ENCODE measurements around the gene CNTNAP5.

DNA sequence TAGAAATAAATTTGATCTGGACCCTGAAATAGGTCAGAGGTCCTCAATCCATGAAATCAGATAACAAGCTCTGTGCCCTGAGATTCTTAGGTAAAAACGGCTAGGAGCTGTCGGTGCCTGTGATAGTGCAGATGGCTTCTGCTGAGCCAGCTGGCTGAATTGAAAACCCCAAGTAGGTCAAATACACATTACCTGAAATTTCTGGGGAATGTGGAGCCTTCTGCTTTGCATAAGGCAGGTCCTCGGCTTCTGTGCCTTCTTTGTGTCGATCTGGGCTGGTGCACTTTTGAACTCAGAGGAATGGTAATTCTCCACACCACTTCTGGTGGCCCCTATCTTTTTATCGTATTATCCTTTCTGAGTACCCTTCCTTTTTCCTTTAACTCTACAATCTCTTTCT, 66.6 kb downstream of the CNTNAP5 start:
- TF ChIP-seq, protein P1, sequence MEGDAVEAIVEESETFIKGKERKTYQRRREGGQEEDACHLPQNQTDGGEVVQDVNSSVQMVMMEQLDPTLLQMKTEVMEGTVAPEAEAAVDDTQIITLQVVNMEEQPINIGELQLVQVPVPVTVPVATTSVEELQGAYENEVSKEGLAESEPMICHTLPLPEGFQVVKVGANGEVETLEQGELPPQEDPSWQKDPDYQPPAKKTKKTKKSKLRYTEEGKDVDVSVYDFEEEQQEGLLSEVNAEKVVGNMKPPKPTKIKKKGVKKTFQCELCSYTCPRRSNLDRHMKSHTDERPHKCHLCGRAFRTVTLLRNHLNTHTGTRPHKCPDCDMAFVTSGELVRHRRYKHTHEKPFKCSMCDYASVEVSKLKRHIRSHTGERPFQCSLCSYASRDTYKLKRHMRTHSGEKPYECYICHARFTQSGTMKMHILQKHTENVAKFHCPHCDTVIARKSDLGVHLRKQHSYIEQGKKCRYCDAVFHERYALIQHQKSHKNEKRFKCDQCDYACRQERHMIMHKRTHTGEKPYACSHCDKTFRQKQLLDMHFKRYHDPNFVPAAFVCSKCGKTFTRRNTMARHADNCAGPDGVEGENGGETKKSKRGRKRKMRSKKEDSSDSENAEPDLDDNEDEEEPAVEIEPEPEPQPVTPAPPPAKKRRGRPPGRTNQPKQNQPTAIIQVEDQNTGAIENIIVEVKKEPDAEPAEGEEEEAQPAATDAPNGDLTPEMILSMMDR (IDR thresholded peaks at IDR 0.05) = no peak
- TF ChIP-seq POLR2AphosphoS5 (IDR thresholded peaks at IDR 0.05) = no peak
